Activated CD4-positive, alpha-beta T cell treated with anti-CD3 and anti-CD28 coated beads, Interleukin-2, Interleukin-6, amounts not matched to agents 100 ng/mL and 50 ng/mL, durations not matched to agents 16 hours and 8 hours (primary cell): ENCODE results near the gene SAMD4B.
"Not testable (repeated sequence)": the region's sequence is repeated elsewhere in the genome, so short reads cannot be mapped to it uniquely, and the experiment has no call there.

Experiments
- DNase-seq: peaks from one replicate; pipeline ENCODE4 v3.0.0-alpha.2; 2020

The SAMD4B gene

GRCh38 chr19:39310558-39311311, 31.5 kb upstream of the SAMD4B start:
- DNase-seq, result no peak

DNA sequence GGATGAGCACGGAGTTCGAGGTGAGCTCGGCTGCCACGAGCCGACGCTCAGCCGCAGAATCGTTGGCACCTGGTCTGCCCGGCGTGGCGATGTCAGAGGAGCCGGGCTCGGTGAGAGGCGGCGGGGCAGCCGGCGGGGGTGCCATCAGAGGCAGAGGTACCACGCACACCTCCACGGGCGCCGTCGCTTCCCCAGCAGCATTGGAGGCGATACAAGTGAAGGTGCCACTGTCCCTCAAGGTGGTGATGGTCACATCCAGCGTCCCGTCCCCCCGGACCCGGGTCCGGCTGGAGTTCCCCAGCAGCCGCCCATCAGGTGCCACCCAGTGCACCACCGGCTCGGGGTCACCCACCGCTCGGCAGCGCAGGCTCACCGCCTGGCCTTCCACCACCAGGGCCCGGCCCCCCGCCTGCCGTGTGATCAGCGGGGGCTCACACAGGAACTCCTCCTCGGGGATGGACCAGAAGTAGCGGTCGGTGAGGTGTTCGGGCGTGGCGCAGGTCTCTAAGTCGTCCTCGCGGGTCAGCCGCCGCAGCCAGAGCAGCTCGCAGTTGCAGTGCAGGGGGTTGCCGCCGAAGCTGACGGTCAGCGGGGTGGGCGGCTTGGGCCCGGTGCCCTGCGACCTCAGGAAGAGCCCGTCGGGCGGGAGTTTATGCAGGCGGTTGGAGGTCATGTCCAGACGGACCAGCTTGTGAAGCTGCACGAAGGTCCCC, 28.0 kb upstream of the SAMD4B start:
- DNase-seq, result no peak

DNA sequence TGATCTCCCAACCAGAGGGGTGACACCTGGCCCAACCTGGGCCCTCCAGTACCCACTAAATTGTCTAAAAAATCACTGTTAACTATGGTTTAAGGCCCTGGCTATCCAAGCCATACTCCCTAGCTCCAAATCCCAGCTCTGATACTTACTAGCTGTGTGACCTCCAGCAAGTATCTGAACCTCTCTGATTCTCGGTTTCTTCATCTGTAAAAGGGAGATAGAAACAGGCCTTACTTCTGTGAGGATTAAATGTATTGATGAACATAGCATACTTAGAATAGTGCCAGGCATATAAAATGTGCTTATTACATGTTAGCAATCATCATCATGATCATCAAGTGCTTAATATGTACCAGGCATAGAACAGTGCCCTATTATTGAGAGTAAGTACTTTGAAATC, 26.3 kb upstream of the SAMD4B start:
- no peak for DNase-seq

GRCh38 chr19:39316627-39317321, 25.4 kb upstream of the SAMD4B start:
- DNase-seq, result no peak

DNA sequence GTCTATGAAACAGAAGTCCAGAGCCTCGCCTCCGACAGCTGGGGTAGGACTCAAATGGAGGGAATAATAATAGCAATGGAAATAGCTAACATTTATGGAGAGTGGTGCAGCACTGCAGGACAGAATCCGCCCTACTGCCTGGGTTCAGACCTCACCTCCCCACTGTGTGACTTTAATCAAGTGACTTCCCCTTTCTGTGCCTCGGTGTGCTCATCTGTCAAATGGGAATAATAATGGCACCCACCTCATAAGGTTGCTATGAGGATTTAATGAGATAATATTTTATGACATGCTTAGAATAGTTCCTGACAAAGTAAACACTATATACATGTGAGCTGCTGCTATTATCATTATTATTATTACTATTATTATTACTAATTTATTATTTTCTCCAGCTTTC, 24.7 kb upstream of the SAMD4B start:
- no peak for DNase-seq

DNA sequence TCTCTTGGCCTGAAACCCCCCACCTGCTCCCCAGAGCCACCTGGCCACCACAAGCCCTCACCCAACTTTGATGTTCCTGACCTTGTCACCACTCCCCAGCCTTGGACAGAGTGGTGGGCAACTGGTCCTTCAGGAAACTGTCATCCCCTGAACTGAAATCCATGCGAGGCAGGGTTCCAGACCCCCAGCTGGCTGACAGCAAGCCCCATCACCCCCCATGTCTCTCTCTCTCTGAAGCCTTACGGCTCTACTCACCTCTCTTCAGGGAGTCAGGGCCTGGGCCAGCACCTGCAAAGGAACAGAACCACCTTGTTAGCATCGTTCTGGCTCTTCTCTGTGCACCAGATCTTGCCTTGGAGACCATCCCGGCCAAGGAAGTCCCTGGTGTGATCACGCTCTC, 24.1 kb upstream of the SAMD4B start:
- DNase-seq, result no peak

GRCh38 chr19:39318690-39319089, 23.5 kb upstream of the SAMD4B start:
- no peak for DNase-seq

DNA sequence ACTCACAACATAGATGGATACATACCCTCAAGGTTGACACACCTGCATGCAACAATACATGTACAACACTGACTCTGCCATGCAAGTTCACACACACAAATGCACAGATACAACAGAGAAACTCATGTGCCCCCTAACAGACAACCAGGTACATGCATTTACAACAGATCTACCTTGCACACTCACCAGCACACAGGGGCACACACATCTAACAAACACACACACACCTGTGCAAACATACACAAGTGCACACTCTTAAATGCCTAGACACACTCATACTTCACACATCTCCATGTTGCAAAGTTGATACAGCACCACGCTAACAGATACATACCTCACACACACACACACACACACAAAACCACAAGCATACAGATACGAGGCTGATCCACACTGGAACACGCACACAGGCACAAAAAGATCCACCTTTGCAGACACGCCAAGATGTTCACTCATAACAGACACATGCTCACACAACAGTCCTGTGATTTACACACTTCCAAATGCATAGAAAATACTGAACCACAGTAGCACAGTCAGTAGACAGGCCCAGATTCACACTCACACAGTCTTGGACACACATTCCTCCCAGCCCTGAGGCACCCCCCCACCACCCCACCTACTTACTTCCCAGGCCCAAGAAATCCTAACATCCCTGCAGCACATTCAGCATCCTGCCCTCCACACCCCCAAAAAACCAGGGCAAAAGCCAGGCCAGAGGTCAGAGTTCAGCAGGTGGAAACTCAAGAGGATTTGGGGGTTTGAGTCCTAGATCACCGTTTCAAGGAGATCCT, 22.9 kb upstream of the SAMD4B start:
- DNase-seq, result no peak

GRCh38 chr19:39319892-39320248, 22.4 kb upstream of the SAMD4B start:
- DNase-seq, result no peak

GRCh38 chr19:39321117-39321831, 20.9 kb upstream of the SAMD4B start:
- no peak for DNase-seq

- DNase-seq, result no peak
Measured at GRCh38 chr19:39321832-39322176, 20.4 kb upstream of the SAMD4B start.

GRCh38 chr19:39324242-39324842, 17.9 kb upstream of the SAMD4B start:
- DNase-seq, result no peak

DNA sequence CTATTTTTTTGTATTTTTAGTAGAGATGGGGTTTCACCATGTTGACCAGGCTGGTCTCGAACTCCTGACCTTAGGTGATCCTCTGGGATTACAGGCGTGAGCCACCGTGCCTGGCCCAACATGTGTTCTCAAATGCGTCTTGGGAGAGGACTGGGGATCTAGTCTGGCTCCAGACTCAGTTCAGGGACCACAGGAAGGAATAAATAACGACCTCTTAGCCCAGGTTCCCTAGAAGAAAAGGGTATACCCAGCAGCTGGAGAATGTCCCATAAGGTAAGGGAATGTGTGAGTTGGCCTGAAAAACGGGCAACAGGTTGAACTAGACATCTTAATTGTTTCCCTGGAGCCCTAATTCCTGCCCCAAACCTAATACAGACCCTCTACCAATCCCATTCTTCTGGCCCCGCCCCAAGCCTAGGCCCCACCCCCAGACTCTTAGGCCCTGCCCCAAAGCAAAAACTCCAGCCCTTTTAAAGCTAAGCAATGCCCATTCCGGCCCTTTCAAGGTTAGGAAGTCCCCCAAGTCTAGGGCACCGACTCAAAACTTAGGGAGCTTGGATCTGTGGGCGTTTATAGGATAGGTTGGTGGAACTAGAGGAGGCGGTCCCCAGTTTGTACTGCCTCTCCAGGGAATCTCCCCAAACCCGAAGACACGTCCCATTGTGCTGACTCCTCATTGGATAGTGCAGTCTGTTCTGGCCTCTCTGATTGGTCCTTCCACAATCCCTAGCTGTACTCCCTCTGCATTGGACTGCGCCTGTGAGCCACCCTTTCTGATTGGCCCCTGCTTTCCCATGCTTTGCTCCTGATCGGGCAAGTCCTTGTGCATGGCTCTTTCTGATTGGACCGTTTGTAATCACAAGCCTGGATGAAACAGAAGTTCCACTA, 16.2 kb upstream of the SAMD4B start:
- no peak for DNase-seq

- no peak for DNase-seq
Measured at GRCh38 chr19:39327363-39328045, 14.7 kb upstream of the SAMD4B start.

DNA sequence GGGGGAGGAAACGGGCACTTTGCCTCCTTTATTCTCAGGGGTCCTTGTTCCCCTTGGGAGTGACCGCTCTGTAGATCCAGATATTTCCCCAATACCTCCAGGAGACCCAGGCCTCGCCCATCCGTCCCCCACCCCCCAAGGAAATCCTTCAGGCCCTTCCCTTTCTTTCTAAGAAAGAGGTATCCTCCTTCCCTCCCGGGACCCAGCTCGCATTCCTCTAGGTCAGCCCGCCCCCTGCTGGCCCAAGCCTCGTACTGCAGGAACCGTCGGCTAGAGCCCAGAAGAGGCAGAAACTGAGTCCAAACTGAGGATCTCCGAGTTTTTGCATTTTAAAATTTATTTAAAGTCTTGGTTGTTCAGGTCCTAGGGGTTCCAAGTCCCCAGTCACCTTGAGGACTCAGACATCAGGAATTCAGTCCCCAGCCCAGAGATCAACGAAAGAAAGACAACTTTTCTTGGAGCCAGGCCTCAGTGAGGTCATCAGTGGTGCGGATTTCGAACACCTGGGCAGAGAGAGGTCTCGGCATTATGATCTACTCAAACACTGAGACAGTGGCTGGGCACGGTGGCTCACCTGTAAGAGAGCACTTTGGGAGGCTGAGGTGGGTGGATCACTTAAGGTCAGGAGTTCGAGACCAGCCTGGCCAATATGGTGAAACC, 14.0 kb upstream of the SAMD4B start:
- peak; percentile 86 for DNase-seq

DNA sequence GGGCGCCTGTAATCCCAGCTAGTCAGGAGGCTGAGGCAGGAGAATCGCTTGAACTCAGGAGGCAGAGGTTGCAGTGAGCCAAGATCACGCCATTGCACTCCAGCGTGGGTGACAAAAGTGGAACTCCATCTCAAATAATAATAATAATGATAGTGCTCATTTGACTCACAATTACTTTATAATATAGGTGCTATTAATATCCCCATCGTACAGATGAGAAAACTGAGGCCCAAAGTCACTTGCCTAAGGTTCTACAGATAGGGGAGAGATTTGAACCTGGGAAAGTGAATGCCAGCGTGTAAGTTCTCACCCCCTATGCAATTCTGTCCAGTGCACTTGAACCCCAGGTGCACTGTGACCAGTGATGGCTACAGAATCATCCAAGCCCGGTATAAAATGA, 12.3 kb upstream of the SAMD4B start:
- DNase-seq, result no peak

GRCh38 chr19:39332293-39332692, 9.9 kb upstream of the SAMD4B start:
- DNase-seq, result no peak

GRCh38 chr19:39332738-39333137, 9.5 kb upstream of the SAMD4B start:
- DNase-seq, result not testable (repeated sequence)

DNA sequence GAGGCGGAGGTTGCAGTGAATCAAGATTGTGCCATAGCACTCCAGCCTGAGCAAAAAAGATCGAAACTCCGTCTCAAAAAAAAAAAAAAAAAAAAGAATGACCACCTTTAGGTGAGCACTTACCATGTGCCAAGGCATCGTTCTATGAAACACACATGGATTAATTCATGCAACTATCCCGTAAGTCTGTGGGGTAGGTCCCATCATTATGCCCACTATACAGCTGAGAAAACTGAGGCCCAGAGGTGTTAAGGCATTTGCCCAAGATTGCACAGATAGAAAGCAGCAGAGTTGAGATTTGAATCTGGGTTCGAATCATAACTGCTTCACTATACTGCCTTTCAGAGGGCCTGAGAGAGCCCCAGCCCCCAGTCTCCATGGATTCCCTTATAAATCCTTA, 8.7 kb upstream of the SAMD4B start:
- DNase-seq, result no peak

GRCh38 chr19:39334444-39334976, 7.7 kb upstream of the SAMD4B start:
- no peak for DNase-seq
